HG02840 (cell line): ENCODE measurements around the gene RAPGEF5.

Experiments
- ATAC-seq: cut with Tn5 transposase; IDR thresholded peaks from one replicate; pipeline ENCODE4 v1.9.1; 2021; ENCODE audit warnings: mild to moderate bottlenecking, moderate library complexity, moderate number of reproducible peaks; ENCODE audit not compliant: unreplicated experiment, low FRiP score

RAPGEF5 gene

GRCh38 chr7:22277375-22277774 is 79.6 kb downstream of the RAPGEF5 start:
- no peak for ATAC-seq

- no peak for ATAC-seq
Observed at GRCh38 chr7:22275661-22276060, 81.3 kb downstream of the RAPGEF5 start.

GRCh38 chr7:22271311-22271710 is 85.6 kb downstream of the RAPGEF5 start:
- no peak for ATAC-seq

- ATAC-seq = no peak
Observed at GRCh38 chr7:22270371-22270770, 86.6 kb downstream of the RAPGEF5 start.

GRCh38 chr7:22269963-22270362 is 87.0 kb downstream of the RAPGEF5 start:
- ATAC-seq = no peak

GRCh38 chr7:22268884-22269421 is 88.0 kb downstream of the RAPGEF5 start:
- no peak for ATAC-seq

GRCh38 chr7:22267930-22268615 is 88.9 kb downstream of the RAPGEF5 start:
- ATAC-seq = no peak

GRCh38 chr7:22262538-22262937 is 94.4 kb downstream of the RAPGEF5 start:
- ATAC-seq = no peak

- no peak for ATAC-seq
Observed at GRCh38 chr7:22256541-22257096, 100.3 kb downstream of the RAPGEF5 start.

- ATAC-seq = no peak
Observed at GRCh38 chr7:22255834-22256233, 101.1 kb downstream of the RAPGEF5 start.

GRCh38 chr7:22255342-22255741 is 101.6 kb downstream of the RAPGEF5 start:
- ATAC-seq = no peak

GRCh38 chr7:22252936-22253536 is 103.9 kb downstream of the RAPGEF5 start:
- no peak for ATAC-seq

GRCh38 chr7:22252016-22252415 is 104.9 kb downstream of the RAPGEF5 start:
- ATAC-seq = no peak

- ATAC-seq = no peak
Observed at GRCh38 chr7:22251281-22251680, 105.7 kb downstream of the RAPGEF5 start.

GRCh38 chr7:22250390-22250789 is 106.6 kb downstream of the RAPGEF5 start:
- ATAC-seq = no peak

GRCh38 chr7:22248111-22248809 is 108.7 kb downstream of the RAPGEF5 start:
- ATAC-seq = no peak

- ATAC-seq = no peak
Observed at GRCh38 chr7:22241805-22242390, 115.1 kb downstream of the RAPGEF5 start.

- no peak for ATAC-seq
Observed at GRCh38 chr7:22240904-22241571, 115.9 kb downstream of the RAPGEF5 start.

- no peak for ATAC-seq
Observed at GRCh38 chr7:22238354-22239311, 118.3 kb downstream of the RAPGEF5 start.
